ENCODE measurements around the gene PLEKHM3.

DNA sequence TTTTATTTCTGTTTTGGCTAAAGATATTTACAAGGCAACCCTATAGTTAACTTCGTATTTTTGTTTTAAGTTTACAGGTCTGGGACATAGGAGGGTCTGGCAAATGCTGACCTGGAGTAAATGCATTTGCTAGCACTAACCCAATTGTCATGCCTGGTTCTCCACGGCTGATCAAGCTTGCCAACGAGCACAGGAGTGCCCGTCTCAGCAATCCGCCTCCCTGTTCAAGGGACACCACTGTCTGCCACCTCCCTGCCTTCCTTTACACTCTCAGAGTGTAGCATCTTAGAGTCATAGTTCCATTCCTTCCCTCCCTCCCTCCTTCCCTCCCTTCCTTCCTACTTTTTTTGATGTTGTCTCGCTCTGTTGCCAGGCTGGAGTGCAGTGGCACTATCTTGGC, 104.6 kb downstream of the PLEKHM3 start:
- TF ChIP-seq, protein P1, sequence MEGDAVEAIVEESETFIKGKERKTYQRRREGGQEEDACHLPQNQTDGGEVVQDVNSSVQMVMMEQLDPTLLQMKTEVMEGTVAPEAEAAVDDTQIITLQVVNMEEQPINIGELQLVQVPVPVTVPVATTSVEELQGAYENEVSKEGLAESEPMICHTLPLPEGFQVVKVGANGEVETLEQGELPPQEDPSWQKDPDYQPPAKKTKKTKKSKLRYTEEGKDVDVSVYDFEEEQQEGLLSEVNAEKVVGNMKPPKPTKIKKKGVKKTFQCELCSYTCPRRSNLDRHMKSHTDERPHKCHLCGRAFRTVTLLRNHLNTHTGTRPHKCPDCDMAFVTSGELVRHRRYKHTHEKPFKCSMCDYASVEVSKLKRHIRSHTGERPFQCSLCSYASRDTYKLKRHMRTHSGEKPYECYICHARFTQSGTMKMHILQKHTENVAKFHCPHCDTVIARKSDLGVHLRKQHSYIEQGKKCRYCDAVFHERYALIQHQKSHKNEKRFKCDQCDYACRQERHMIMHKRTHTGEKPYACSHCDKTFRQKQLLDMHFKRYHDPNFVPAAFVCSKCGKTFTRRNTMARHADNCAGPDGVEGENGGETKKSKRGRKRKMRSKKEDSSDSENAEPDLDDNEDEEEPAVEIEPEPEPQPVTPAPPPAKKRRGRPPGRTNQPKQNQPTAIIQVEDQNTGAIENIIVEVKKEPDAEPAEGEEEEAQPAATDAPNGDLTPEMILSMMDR (IDR thresholded peaks at IDR 0.05; ENCODE audit: extremely low read depth in 1 of 2, insufficient read depth in 1 of 2, low read depth in 1 of 2, low read length in 2 of 2) = no peak
- TF ChIP-seq POLR2AphosphoS5 (IDR thresholded peaks at IDR 0.05; ENCODE audit: insufficient read depth, low read depth, low read length) (no peak), MYC (IDR thresholded peaks at IDR 0.05; ENCODE audit: low read depth, low read length) (no peak), EZH2 (IDR thresholded peaks at IDR 0.05; ENCODE audit: borderline replicate concordance, low read depth, low read length, severe bottlenecking) (no peak), POLR2A (IDR thresholded peaks at IDR 0.05; ENCODE audit: low read depth, low read length) (no peak), FOS (IDR thresholded peaks at IDR 0.05; ENCODE audit: borderline replicate concordance, insufficient read depth, low read length) (no peak), JUN (IDR thresholded peaks at IDR 0.05; ENCODE audit: borderline replicate concordance, insufficient read depth, insufficient read length, low read depth) (no peak)
- TF ChIP-seq, protein P2, sequence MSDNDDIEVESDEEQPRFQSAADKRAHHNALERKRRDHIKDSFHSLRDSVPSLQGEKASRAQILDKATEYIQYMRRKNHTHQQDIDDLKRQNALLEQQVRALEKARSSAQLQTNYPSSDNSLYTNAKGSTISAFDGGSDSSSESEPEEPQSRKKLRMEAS (IDR thresholded peaks at IDR 0.05; ENCODE audit: insufficient read depth, insufficient read length) = no peak
